PFSK-1 (cell line): ENCODE data around the gene UNC5C.

Source experiments
- SIN3A ChIP-seq: IDR thresholded peaks from 2 replicates; pipeline ENCODE4 v1.6.1; 2012; ENCODE audit warnings: mild to moderate bottlenecking, low read length, moderate library complexity, borderline replicate concordance; ENCODE audit not compliant: insufficient read depth
- TAF1 ChIP-seq: IDR thresholded peaks from 2 replicates; pipeline ENCODE4 v1.6.1; 2012; ENCODE audit warnings: low read length, control low read depth, borderline replicate concordance; ENCODE audit not compliant: insufficient read depth
- TF ChIP-seq, protein P1 (sequence below), 2 experiments: IDR thresholded peaks; 2 replicates each; pipeline versions ENCODE4 v1.6.1 to v1.8.0; 2011 to 2012; ENCODE audit warnings: low read depth in 2 of 2, low read length in 2 of 2, control low read depth in 1 of 2, inconsistent platforms in 1 of 2, mild to moderate bottlenecking in 1 of 2, moderate library complexity in 1 of 2; ENCODE audit not compliant: insufficient read depth in 1 of 2

GRCh38 chr4:95507561-95507960, 41.2 kb downstream of the UNC5C start:
- no peak for TF ChIP-seq TAF1
- TF ChIP-seq SIN3A = no peak
- TF ChIP-seq, protein P1, sequence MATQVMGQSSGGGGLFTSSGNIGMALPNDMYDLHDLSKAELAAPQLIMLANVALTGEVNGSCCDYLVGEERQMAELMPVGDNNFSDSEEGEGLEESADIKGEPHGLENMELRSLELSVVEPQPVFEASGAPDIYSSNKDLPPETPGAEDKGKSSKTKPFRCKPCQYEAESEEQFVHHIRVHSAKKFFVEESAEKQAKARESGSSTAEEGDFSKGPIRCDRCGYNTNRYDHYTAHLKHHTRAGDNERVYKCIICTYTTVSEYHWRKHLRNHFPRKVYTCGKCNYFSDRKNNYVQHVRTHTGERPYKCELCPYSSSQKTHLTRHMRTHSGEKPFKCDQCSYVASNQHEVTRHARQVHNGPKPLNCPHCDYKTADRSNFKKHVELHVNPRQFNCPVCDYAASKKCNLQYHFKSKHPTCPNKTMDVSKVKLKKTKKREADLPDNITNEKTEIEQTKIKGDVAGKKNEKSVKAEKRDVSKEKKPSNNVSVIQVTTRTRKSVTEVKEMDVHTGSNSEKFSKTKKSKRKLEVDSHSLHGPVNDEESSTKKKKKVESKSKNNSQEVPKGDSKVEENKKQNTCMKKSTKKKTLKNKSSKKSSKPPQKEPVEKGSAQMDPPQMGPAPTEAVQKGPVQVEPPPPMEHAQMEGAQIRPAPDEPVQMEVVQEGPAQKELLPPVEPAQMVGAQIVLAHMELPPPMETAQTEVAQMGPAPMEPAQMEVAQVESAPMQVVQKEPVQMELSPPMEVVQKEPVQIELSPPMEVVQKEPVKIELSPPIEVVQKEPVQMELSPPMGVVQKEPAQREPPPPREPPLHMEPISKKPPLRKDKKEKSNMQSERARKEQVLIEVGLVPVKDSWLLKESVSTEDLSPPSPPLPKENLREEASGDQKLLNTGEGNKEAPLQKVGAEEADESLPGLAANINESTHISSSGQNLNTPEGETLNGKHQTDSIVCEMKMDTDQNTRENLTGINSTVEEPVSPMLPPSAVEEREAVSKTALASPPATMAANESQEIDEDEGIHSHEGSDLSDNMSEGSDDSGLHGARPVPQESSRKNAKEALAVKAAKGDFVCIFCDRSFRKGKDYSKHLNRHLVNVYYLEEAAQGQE (IDR thresholded peaks at IDR 0.05; ENCODE audit: insufficient read depth in 1 of 2, low read depth in 2 of 2, low read length in 2 of 2) = no peak
